ENCODE data around the gene ZNF83. TPM values are rescaled to one million over a fixed set of nuclear protein-coding genes. Genes with fewer than 3 reads are reported as not detected.

Gene ZNF83
- total RNA-seq, 1 experiment from 2014 or later, result 31.6 TPM

GRCh38 chr19:52646571-52647217 is 8.5 kb upstream of the ZNF83 start:
- no peak overlapping the region for H3K56ac ChIP-seq (ENCODE audit: insufficient read length, low read depth, low read length)
- H2AK5ac ChIP-seq (ENCODE audit: insufficient read length, low read length), result no peak overlapping the region
- Mint-ChIP-seq H3K9me3 (peaks cover 5 to 8% of the 10 kb centered on the region in 2 experiments; a peak in 4 of 5 replicates), H3K36me3 (ENCODE audit: insufficient read depth in 1 of 3, low read depth in 3 of 3) (peaks cover 0 to 6% (median under 1%) of the 10 kb centered on the region in 3 experiments; a peak in 3 of 7 replicates), H3K27ac (no peak overlapping the region), H3K27me3 (ENCODE audit: low read depth) (no peaks in the 10 kb centered on the region), H3K4me3 (no peak overlapping the region), H3K4me1 (no peaks in the 10 kb centered on the region)
- H3K4me2 ChIP-seq (ENCODE audit: insufficient read depth, insufficient read length, low read length), result no peak overlapping the region
- no peaks in the 10 kb centered on the region for H3K4me1 ChIP-seq (ENCODE audit: insufficient read depth, low read length)
- H4K91ac ChIP-seq (ENCODE audit: insufficient read length, low read depth, low read length), result no peak overlapping the region
- H3K79me2 ChIP-seq (ENCODE audit: insufficient read depth, low read length), result no peaks in the 10 kb centered on the region
- H3K14ac ChIP-seq (ENCODE audit: insufficient read depth, low read length), result no peak overlapping the region
- H3K9me3 ChIP-seq (ENCODE audit: control insufficient read depth, low read depth, low read length), result no peaks in the 10 kb centered on the region
- no peaks in the 10 kb centered on the region for H3K27me3 ChIP-seq (ENCODE audit: insufficient read depth, low read length)
- H2BK15ac ChIP-seq (ENCODE audit: low read depth, low read length), result no peak overlapping the region
- H4K5ac ChIP-seq (ENCODE audit: insufficient read length, low read depth, low read length), result no peak overlapping the region
- no peak overlapping the region for H4K8ac ChIP-seq (replicated peaks; ENCODE audit: insufficient read length, low read depth, low read length)
- no peak overlapping the region for H2BK120ac ChIP-seq (ENCODE audit: low read depth, low read length, poor library complexity, severe bottlenecking)
- no peak overlapping the region for H3K4ac ChIP-seq (ENCODE audit: low read depth, low read length)
- H2BK20ac ChIP-seq (ENCODE audit: low read depth, low read length, poor library complexity, severe bottlenecking), result no peak overlapping the region
- no peaks in the 10 kb centered on the region for H4K20me1 ChIP-seq (ENCODE audit: control insufficient read depth, insufficient read depth, insufficient read length)
- no peak overlapping the region for H3T11ph ChIP-seq (ENCODE audit: low read length)
- no peak overlapping the region for H3K18ac ChIP-seq (ENCODE audit: insufficient read length, low read depth, low read length)
- H2AFZ ChIP-seq (ENCODE audit: low read length), result no peak overlapping the region
- no peaks in the 10 kb centered on the region for H3K79me1 ChIP-seq (ENCODE audit: insufficient read depth, low read depth, low read length, poor library complexity, severe bottlenecking)
- H2BK12ac ChIP-seq (ENCODE audit: insufficient read length, low read depth, low read length), result no peak overlapping the region
- DNase-seq, result no peak
- no peak overlapping the region for H2BK5ac ChIP-seq (ENCODE audit: insufficient read length, low read length)
- no peak overlapping the region for H3K9ac ChIP-seq (ENCODE audit: extremely low read depth, insufficient read length, low read length)
- no peak for TF ChIP-seq CTCF (conservative IDR thresholded peaks at IDR 0.05)
- WGBS (ENCODE audit: extremely low coverage, insufficient read length, low lambda C conversion rate), result no CpG with 5 or more reads among the region's 1 CpG
- H3K27ac ChIP-seq (ENCODE audit: insufficient read length, low read depth, low read length), result no peak overlapping the region
- no peaks in the 10 kb centered on the region for H3K23me2 ChIP-seq (ENCODE audit: insufficient read length, low read depth, low read length, poor library complexity, severe bottlenecking)
- no peak overlapping the region for H3K23ac ChIP-seq (ENCODE audit: insufficient read length, low read depth, low read length)
